Keratinocyte (primary cell): ENCODE results near the gene GINS1.

Source experiments
- EZH2 ChIP-seq: IDR thresholded peaks from one replicate; pipeline ENCODE4 v1.6.1; 2012; ENCODE audit warnings: inconsistent platforms, mild to moderate bottlenecking, low read length, moderate library complexity
- TF ChIP-seq, protein P1 (sequence below), 3 experiments: IDR thresholded peaks in 1 of 3; conservative IDR thresholded peaks in 1 of 3; optimal IDR thresholded peaks in 1 of 3; 2 replicates in 2 of 3; 3 replicates in 1 of 3; pipeline versions ENCODE3 to v1.5.1; 2011; ENCODE audit warnings: low read length in 3 of 3, mild to moderate bottlenecking in 3 of 3, moderate library complexity in 2 of 3, control low read depth in 1 of 3, inconsistent platforms in 1 of 3; ENCODE audit not compliant: insufficient read depth in 2 of 3; ENCODE audit errors: extremely low read depth in 1 of 3

DNA sequence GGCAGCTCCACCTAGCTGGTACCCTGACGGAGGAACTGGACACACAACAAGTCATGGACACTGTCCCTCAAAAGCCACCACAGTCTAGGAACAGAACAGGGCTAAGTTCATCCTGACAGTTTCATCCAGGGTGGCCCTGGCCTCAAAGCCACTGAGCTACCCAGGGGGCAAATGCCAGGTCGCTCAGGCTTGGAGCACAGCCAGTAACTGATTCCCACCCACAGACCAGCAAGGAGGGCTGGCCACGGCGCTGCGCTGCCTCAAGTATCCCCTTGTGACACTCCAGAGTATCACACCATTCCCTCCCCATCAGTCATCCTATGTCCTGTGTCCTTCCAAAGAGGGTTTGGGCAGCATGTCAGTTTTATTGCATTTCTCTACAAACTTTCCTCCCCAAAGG lies 72.2 kb downstream of the GINS1 start:
- TF ChIP-seq, protein P1, sequence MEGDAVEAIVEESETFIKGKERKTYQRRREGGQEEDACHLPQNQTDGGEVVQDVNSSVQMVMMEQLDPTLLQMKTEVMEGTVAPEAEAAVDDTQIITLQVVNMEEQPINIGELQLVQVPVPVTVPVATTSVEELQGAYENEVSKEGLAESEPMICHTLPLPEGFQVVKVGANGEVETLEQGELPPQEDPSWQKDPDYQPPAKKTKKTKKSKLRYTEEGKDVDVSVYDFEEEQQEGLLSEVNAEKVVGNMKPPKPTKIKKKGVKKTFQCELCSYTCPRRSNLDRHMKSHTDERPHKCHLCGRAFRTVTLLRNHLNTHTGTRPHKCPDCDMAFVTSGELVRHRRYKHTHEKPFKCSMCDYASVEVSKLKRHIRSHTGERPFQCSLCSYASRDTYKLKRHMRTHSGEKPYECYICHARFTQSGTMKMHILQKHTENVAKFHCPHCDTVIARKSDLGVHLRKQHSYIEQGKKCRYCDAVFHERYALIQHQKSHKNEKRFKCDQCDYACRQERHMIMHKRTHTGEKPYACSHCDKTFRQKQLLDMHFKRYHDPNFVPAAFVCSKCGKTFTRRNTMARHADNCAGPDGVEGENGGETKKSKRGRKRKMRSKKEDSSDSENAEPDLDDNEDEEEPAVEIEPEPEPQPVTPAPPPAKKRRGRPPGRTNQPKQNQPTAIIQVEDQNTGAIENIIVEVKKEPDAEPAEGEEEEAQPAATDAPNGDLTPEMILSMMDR (optimal IDR thresholded peaks at IDR 0.05 in 1 of 3, IDR thresholded peaks at IDR 0.05 in 1 of 3, conservative IDR thresholded peaks at IDR 0.05 in 1 of 3; ENCODE audit: extremely low read depth in 1 of 3, insufficient read depth in 2 of 3, low read length in 3 of 3) = no peak
- no peak for TF ChIP-seq EZH2
